NB4 (cell line): ENCODE data around the gene SLC2A1.

Experiments used
- CTCF ChIP-seq: IDR thresholded peaks from one replicate; pipeline ENCODE4 v1.5.1; 2012; ENCODE audit warnings: low read depth, low read length
- MAX ChIP-seq: IDR thresholded peaks from 2 replicates; pipeline ENCODE4 v1.6.1; 2011; ENCODE audit warnings: low read depth, low read length
- POLR2A ChIP-seq: IDR thresholded peaks from 2 replicates; pipeline ENCODE4 v1.6.1; 2011; ENCODE audit warnings: mild to moderate bottlenecking; ENCODE audit not compliant: insufficient read length; ENCODE audit errors: extremely low read depth

DNA sequence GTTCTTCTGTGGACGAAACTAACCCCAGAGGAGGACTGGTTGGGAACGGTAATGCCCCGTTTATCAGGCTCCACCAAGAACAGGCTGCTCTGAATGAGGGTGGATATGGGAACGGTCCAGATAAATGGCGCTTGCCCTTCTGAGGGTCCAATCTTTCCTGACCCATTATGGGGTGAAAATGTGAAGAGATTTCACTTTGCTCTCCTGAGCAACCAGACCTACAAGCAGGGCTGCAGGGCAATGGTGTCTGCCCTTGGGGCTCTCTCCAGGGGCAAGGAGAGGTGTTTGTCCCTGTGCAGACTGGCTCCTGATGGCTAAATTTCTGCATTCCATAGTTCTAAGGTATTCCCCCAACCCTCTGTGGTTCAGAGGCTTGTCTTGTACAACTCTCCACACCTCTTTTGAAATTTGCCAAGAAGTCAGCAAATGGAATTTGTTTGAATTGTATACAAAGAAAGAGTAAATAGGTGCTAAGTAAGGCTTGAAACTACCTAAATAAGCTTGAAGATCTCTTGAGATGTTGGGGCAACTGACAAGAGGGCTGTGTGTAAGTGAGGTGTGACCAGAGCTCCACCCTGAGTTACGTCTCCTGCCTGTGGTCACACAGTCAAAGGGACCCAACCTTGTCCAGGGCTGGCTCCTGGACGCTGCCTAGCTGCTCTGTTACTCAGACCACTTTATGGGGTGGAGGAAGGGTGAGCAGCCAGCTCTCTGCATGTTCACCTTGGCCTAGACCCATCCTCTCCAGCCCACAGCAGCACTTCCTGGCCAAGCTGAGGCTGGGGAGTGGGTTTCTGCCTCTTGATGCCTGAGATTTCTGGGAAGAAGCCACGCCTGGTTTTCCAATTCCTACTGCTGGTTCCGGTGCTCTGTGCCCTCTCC lies 24.8 kb downstream of the SLC2A1 start:
- TF ChIP-seq MAX (no peak), CTCF (no peak), POLR2A (no peak)
